ENCODE measurements around the gene SIPA1L2.

Gene SIPA1L2

DNA sequence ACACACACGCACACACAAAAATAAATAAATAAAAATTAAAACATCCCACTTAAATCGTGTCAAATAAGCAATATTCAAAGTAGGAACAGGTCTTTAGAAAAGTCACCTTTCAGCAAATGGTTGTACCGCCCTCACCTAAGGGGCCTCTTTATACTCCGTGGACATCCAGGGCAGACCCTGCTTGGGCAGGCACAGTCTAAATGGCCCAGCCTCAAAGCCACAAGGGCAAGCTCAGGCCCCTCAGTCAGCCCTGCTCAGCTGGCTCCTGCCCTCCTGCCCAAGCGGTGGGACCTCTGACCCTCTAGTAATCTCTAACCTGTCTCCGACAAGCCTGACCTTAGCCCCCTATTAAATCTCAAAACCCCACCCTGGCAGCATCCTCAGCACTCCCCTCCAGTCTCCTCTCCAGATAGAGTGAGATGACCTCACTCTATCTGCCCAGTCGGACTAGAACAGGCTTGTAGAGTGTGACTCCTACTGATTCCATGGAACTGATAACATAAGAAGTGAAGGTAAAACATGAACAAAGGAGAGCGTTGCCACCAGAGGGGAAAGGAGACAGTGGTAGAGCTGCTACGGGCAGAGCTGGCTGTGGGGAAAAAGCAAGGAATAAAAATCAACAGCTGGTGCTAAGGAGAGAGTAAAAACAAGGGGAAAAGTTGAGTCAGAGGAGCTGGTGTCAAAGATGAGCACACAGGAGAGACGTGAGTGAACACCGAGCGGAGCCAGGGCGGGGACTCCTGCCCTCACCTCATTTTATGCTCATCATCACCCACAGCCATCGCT, 36.0 kb downstream of the SIPA1L2 start:
- no peak overlapping the region for H3K4me3 ChIP-seq (ENCODE audit: low read depth, low read length)

DNA sequence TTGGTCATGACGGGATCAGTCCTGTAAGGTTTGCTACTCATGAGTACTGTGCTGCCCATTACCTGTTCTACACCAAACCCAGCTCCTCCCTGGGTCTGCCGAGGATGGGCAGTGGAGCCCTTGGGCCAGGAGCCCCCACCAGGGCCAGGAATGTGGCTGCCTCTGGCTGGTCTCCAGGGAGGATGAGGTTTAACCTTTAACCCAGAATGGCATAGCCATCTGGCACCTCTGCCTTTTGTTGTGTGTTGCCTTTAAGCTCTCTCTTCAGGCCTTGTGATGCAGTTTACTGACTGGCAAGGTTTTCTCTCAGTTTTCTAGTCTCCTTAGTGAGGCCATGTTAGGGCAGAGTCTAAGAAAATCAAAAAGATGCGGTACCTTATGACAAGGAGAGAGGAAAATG, 38.6 kb downstream of the SIPA1L2 start:
- no peak overlapping the region for H3K4me3 ChIP-seq (ENCODE audit: low read depth, low read length)

DNA sequence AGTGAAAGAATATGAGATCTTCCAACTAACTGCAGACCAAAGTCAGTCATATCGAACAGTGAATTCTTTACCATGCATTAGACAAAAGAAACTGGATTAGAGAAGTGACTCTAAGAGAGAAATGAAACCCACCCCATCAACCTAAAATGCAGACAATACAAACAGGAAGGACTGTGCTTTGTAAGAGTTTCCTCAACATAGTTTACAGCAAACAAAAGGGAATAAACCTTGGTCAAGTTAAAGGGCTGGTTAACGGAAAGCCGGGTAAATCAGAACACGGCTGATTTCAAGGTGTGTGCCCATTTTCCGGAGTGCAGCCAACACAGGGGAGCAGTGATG, 39.2 kb downstream of the SIPA1L2 start:
- no peak overlapping the region for H3K4me3 ChIP-seq (ENCODE audit: low read depth, low read length)

DNA sequence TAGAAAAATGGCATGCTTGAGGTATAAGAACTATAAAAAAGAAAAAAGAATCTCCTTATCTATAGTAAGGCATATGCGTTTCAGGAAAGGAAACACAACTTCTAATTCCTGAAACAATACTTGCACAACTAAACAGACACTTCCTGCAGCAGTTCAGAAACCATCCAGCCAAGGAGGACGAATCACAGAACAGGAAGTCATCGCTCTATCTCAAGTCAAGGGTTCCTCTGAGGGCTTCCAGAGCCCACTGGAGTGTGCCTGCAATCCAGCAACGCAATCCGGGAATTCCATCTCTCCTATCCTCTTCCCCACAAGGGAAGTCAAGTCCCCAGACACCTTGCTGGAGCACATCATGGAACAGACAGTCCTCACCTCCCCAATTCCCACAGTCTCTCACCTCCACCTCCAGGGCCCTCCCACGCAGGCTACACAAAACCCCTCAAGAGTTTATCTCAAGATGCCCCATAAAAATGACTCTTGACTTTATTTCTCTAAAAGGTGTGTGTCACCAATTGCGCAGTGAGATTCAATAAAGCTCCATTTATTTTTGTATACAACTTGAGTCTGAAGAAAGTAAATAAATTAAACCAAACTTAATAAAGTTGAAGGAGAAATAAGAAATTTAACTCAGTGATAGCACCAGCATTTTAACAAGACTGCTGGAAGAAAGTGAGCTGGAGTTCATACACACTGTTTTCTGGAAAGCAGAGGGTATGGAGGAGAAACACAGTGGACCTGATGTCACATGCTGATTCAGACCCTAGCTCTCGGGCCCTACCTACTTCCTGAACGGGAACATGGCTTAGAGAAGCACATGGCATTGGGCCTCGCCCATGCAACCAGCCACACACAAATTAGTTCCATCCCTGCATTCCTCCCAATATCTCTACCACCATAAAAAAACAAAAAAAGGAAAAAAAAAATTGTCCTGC, 39.9 kb downstream of the SIPA1L2 start:
- no peak overlapping the region for H3K4me3 ChIP-seq (ENCODE audit: low read depth, low read length)

DNA sequence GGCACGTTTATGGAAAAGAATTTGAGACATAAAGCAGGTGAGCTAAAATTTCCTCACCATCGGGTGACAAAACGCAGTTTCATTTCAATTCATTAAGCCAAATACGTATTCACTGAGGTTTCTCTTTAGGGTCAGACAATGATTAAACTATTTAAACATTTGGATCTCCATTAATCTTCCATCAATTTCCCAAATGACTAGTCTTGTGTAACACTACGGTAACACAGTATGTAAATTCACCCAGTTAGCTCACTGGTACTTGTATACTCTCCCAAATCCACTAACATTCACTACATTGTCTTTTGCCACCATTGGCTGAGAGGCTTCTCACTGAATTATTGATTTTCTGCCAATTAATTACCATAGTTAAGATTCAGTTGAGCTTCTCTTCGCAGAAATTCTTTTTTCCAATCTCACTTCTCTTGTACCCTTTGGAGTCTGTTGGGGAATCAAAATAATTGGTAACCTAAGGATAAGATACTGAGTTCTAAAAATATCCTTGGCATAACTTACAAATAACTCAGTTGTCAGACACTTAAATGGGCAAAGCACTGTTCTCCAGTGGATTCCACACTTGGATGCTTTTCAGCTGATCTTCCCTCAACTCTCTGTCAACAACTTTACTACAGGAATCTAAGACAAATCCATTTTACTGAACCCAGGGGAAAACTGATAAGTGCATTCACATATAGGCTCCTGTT, 40.7 kb downstream of the SIPA1L2 start:
- H3K4me3 ChIP-seq (ENCODE audit: low read depth, low read length): no peak overlapping the region

DNA sequence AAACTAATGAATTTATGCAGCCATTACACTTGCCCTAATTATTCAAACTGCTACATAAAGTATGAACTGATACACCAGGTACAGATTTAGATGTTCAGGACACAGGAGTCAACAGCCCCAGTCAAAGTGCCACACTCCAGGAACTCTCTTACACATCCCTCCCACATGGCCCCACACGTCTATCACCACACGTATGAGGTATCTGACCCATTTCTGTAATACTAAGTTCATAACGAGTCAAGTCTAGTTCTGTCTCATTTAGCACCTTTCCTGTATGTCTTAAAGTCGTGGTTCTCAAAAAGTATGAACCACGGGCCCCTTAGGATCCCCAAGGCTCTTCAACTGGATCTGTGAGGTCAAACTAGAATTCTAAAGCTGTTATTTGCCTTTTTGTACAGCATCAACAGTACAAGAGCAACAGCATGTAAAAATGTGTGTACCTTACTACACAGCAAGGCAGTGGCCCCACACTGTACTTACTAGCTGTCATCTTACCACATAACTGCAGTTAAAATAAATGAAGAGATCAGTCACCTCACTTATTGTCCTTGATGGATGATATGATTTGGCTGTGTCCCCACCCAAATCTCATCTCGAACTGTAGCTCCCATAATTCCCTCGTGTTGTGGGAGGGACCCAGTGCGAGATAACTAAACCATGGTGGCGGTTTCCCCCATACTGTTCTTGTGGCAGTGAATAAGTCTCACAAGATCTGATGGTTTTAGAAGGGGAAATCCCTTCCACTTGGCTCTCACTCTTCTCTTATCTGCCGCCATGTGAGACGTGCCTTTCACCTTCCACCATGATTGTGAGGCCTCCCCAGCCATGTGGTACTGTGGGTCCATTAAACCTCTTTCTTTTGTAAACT, 42.6 kb downstream of the SIPA1L2 start:
- H3K4me3 ChIP-seq (ENCODE audit: low read depth, low read length): no peak overlapping the region

DNA sequence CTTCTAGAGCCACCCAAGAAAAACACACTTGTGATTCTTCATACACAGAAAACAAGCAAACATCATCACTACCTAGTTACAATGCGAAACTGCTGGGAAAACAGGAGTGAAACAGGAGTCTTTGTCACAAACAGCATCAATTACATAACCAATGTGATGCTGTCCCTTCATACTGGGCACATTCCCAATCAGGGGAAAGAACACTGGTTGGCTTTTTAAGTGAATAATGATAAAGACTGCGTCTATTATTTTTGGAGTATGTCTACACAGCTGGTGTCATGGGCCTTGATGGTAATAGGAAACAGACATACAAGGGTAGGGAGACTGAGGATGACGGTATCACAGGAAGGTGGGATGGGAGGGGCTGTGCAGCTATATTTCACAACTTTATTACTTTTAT, 43.3 kb downstream of the SIPA1L2 start:
- H3K4me3 ChIP-seq (ENCODE audit: low read depth, low read length): no peak overlapping the region

DNA sequence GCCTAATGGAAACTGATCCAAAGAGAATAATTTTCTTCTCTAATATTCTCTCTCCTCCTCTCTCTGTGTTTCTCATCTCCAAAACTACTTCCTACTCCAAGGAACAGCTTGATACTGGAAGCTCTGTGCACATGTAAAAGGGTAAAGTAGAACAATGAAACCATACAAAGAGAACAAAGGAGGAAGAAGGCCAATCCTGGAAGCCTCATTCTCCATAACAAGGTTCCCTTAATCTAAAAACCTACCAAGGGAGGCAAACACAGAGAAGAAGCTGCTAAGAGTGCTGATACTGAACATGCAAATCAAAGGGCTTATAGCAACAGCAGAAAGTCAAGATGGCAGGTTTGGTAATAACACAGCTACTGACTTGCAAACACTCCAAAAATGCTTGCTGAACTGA, 44.4 kb downstream of the SIPA1L2 start:
- H3K4me3 ChIP-seq (ENCODE audit: low read depth, low read length): no peak overlapping the region

DNA sequence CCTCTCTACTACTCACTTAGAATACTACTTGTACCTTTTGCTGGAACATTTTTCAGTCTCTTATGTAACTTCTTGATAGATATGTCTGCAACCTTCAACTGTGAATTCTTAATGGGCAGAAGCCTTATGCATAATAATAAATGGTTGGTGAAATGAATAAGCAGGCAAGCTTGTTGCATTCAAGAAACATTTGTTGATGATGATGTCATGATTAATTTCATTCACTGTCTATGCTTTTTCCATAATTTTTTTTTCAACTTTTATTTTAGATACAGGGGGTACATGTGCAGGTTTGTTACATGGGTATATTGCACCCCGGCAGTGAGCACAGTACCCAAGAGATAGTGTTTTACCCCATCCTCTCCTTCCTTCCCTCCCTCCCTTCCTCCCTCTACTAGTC, 48.0 kb downstream of the SIPA1L2 start:
- H3K4me3 ChIP-seq (ENCODE audit: low read depth, low read length): no peak overlapping the region
